Esophagus mucosa (tissue), 1 donor: ENCODE results near the gene VPS13A. TPM values are rescaled to one million over a fixed set of nuclear protein-coding genes. Genes with fewer than 3 reads are reported as not detected.
A peak's percentile ranks its signal among the peaks of the same experiment; 100 is the strongest.
"Not testable (repeated sequence)": the region's sequence is repeated elsewhere in the genome, so short reads cannot be mapped to it uniquely, and the experiment has no call there.

Experiments used
- ATAC-seq: fragments of 200-7000 bp; cut with Tn5 transposase; one replicate; pipeline ENCODE4 v1.9.1; 2020
- total RNA-seq: library from RNA; stranded (reverse); gene quantifications from one replicate; pipeline ENCODE4 v1.2.4, GENCODE V29; 2023
- donor health status: DM: yes; HTN: yes; CAD: no.

VPS13A gene
- total RNA-seq, 1 donor from 2014 or later = 14.7 TPM

DNA sequence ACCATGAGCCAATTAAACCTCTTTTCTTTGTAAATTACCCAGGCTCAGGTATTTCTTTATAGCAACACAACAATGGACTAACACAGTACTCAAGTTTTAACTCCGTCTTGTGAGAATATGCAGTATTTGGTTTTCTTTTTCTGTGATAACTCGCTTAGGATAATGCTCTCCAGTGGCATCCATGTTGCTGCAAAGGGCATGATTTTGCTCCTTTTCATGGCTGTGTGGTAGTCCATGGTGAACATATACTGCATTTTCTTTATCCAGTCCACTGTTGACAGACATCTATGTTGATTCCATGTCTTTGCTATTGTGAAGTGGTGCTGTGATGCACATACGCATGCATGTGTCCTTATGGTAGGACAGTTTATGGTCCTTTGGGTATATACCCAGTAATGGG, 10.9 kb downstream of the VPS13A start:
- ATAC-seq = no peak

GRCh38 chr9:77194423-77194822, 17.1 kb downstream of the VPS13A start:
- ATAC-seq = no peak

DNA sequence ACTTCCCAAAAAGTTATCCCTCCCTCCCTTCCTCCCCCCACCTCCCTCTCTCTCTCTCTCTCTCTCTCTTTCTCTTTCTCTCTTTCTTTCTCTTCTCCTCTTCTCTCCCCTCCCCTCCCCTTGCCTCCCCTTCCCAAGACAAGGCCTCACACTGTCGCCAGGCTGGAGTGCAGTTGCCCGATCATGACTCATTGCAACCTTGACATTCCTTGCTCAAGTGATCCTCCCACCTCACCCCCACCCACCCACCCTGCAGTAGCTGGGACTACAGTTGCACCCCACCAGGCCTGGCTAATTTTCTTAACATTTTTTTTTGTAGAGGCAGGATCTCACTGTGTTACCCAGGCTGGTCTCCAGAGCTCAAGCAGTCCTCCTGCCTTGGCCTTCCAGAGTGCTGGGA, 32.8 kb downstream of the VPS13A start:
- ATAC-seq = no peak

DNA sequence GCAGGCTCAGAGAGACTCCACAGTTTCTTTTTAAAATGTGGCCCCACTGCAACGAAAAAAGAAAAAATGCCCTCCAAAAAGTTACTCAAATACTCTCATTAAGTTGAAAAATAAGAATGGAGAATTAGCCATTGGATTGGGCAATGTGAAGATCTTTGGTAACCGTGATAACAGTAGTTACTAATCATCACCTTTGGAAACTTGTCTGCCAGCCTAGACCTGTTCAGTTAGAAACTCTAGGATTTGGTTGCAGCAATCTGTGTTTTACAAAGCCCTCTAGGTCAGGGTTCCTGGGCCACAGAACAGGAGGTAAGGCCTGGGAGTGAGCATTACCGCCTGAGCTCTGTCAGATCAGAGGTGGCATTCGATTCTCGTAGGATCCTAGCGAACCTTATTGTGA, 34.2 kb downstream of the VPS13A start:
- ATAC-seq = peak; percentile 26

GRCh38 chr9:77212801-77213200, 35.5 kb downstream of the VPS13A start:
- no peak for ATAC-seq

DNA sequence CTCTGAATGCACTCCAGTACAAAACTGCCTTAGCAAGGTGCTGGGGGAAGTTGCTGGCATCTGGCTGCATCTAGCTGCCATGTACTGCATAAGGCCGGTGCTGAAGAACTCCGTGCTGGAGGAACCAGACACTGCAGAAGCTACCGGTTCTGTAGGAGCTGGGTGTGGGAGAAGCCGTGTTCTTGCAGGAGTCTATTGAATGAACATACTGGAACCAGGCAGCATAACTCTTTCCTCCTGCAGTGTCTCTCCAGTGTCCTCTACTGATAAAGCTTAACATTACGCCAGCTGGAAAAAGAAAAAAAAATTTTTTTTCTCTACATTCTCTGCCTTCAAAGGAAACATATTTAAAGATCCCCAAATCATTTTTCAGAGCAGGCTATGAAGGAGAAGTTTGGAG, 38.5 kb downstream of the VPS13A start:
- no peak for ATAC-seq

GRCh38 chr9:77218612-77219011, 41.3 kb downstream of the VPS13A start:
- ATAC-seq = no peak

GRCh38 chr9:77221431-77221830, 44.1 kb downstream of the VPS13A start:
- ATAC-seq = no peak

DNA sequence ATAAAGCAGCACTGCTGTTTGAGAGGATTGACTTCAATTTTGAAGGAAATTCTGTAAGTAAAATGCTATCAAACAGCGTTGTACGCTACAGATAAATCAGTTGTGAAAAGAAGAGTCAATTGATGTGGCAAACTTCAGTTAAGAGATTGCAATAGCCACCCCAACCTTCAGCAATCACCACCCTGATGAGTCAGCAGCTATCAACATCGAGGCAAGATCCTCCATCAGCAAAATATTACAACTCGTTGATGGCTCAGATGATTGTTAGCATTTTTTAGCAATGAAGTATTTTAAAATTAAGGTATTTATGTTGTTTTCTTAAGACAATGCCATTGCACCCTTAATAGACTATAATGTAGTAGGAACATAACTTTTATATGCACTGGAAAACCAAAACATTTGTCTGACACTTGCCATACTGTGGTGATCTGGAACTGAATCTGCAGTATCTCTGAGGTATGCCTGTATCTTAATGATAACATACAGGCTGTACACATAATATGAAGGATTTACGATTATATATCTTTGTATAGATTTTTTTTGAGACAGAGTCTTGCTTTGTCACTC, 47.5 kb downstream of the VPS13A start:
- no peak for ATAC-seq

DNA sequence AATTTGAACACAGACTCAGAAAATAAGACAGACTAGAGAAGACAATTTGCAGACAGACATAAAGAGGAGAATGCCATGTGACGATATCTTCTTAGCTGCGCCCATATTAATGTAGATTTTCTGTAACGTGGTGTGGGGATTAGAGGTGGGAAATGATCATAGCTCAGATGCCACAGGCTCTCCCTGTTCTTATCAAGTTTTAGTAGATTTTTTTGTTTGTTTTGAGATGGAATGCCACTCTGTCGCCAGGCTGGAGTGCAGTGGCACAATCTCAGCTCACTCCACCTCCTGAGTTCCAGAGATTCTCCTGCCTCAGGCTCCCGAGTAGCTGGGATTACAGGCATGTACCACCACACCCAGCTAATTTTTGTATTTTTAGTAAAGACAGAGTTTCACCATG, 59.4 kb downstream of the VPS13A start:
- ATAC-seq = no peak

- ATAC-seq = no peak
Measured at GRCh38 chr9:77237896-77238295, 60.6 kb downstream of the VPS13A start.

DNA sequence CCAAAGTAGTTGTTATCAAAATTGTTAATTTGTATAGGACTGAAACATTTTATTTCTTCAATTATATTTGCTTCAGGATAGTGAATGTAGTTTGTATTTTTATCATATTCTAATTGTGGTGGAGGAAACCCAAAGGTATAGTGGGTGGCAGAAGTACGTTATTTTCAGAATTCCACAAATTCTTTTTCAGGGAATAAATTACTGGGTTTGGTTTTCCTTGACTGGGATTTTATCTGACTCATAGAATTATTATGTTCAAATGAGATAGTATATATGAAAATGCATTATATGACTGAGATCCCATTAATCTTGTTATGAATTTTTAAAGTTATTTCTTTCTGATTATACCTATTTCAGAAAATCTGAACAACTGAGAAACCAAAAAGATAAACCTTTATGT, 73.7 kb downstream of the VPS13A start:
- ATAC-seq = no peak

GRCh38 chr9:77257275-77257674, 79.9 kb downstream of the VPS13A start:
- no peak for ATAC-seq

DNA sequence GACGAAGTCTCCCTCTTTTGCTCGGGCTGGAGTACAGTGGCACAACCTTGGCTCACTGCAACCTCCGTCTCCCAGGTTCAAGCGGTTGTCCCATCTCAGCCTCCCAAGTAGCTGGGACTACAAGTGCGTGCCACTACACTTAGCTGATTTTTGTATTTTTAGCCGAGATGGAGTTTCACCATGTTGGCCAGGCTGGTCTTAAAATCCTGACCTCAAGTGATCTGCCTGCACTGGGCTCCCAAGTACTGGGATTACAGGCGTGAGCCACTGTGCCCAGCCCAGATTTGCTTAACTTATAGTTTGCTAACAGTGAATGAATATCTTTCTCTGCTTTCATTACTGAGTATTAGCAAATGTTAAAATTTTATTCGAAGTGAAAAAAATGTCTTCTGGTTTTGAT, 84.3 kb downstream of the VPS13A start:
- ATAC-seq = no peak

GRCh38 chr9:77267762-77268161, 90.4 kb downstream of the VPS13A start:
- ATAC-seq = not testable (repeated sequence)

DNA sequence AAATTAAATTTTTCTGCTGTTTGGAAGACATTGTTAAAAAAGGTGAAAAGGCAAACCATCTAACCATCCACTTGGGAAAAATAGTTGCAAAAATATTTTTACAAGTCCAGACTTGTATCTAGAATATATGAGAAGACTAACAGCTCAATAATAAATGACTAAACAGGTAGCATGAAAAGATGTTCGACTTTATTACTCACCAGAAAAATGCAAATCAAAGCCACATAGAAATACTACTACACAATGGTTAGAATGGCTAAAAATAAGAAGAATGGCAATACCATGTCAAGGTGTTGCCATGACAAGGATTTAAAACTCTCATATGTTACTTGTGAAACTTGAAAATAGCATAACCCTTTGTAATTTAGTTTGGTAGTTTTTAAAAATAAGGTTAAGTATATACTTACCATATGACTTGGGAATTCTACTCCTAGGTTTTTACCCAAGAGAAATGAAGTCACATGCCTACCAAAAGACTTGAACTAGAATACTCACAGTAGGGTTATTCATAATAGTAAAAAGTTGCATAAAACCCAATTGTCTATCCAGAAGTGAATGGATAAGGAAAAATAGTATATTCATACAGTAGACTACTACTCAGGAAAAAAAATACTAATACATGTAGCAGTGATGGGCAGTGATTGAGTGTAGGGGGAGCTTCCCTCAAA, 93.8 kb downstream of the VPS13A start:
- peak; percentile 69 for ATAC-seq

- ATAC-seq = no peak
Measured at GRCh38 chr9:77276799-77277198, 99.5 kb downstream of the VPS13A start.

DNA sequence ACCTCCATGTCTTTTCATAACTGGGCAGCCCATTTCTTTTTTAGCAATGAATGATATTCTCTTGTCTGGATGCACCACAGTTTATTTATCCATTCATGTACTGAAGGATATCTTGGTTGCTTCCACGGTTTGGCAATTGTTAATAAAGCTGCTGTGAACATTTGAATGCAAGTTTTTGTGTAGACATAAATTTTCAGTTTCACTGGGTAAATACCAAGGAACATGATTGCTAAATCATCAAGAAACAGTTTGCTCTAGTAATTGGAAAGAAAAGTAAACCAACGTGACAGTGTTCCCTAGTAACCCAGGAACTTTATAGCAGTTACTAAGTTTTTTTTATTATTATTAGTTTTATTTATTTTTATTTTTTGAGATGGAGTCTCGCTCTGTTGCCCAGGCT, 100.4 kb downstream of the VPS13A start:
- ATAC-seq = no peak

GRCh38 chr9:77283991-77284390, 106.7 kb downstream of the VPS13A start:
- ATAC-seq = no peak

DNA sequence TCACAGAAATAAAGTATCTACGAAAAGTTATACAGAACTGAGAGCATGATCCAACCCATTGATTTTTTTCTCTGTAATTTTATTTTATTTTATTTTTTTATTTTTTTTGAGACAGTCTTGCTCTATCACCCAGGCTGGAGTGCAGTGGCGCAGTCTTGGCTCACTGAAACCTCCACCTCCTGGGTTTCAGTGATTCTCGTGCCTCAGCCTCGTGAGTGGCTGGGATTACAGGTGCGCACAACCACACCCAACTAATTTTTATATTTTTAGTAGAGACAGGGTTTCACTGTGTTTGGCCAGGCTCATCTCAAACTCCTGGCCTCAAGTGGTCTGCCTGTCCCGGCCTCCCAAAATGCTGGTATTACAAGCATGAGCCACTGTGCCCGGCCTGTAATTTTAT, 107.3 kb downstream of the VPS13A start:
- ATAC-seq = no peak

DNA sequence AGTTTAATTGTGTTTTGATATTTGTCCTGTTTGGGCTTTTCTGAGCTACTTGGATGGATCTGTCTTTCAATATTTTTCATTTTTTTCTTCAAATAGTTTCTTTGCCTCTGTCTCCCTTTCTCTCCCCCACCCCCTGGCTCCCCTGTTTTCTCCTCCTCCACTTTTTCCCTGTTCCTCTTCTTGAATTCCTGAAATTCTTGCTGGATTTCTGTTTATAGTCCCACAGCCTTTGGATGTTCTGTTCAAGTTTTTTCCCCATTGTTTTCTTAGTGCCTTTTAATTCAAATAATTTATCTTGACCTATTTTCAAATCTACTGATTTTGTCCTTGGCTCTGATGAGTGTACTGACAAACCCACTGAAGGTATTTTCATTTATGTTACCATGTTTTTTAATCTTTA, 113.0 kb downstream of the VPS13A start:
- ATAC-seq = no peak

GRCh38 chr9:77291714-77292113, 114.4 kb downstream of the VPS13A start:
- peak; percentile 49 for ATAC-seq

GRCh38 chr9:77293949-77294348, 116.6 kb downstream of the VPS13A start:
- no peak for ATAC-seq

GRCh38 chr9:77304543-77304942, 127.2 kb downstream of the VPS13A start:
- no peak for ATAC-seq
